Mucosa of descending colon (tissue), 3 donors: ENCODE data around the gene ALKBH7. TPM values are rescaled to one million over a fixed set of nuclear protein-coding genes. Genes with fewer than 3 reads are reported as not detected.

ENCODE experiments used
- ATAC-seq: fragments of 200-7000 bp; cut with Tn5 transposase; one replicate; pipeline ENCODE4 v1.9.1; 2020; ENCODE audit warnings: mild to moderate bottlenecking, moderate library complexity
- DNase-seq, 3 donors: peaks; one replicate each; pipeline ENCODE4 v3.0.0-alpha.2; 2020
- H3K36me3 ChIP-seq: fragments of 200-600 bp; one replicate; pipeline ENCODE4 v1.8.0; 2021; ENCODE audit warnings: low read depth, mild to moderate bottlenecking
- H3K4me1 ChIP-seq: fragments of 200-600 bp; one replicate; pipeline ENCODE4 v1.8.0; 2021; ENCODE audit warnings: low read depth, mild to moderate bottlenecking
- H3K4me3 ChIP-seq: fragments of 200-600 bp; one replicate; pipeline ENCODE4 v1.8.0; 2021; ENCODE audit warnings: mild to moderate bottlenecking
- H3K9me3 ChIP-seq: fragments of 200-600 bp; one replicate; pipeline ENCODE4 v1.8.0; 2021; ENCODE audit warnings: mild to moderate bottlenecking
- CTCF ChIP-seq: fragments of 200-600 bp; IDR thresholded peaks from one replicate; pipeline ENCODE4 v1.8.0; 2022; ENCODE audit warnings: antibody characterized with exemption, mild to moderate bottlenecking
- intact Hi-C, 2 donors: fragments of 100-400 bp; cut with DNase I in 1 of 2; cut with micrococcal nuclease in 1 of 2; formaldehyde crosslinking; loops; one replicate each; pipeline versions ENCODE4 v1.11.0 to v1.11.1; 2022; cut with DNase I, micrococcal nuclease
- total RNA-seq, 3 donors: library from RNA; stranded (reverse); fragmentation: NEBNext Ultra II Directional in 2 of 3; extraction: Animal tissue kit (Norgen Biotek cat#: 25700) in 2 of 3; gene quantifications; one replicate each; pipeline versions ENCODE4 v1.2.1 to v1.2.4, GENCODE V29; 2021 to 2023
- donor health status: DM: no; HTN: no; CAD: no; lungs with moderate emphysema.
- donor health status: DM: no; HTN: no; CAD: no.
- donor health status: DM: no; HTN: yes; CAD: no.

Gene ALKBH7
- total RNA-seq, 3 donors from 2014 or later = 87.5 to 173 (median 110) TPM

- ATAC-seq (no peak), DNase-seq (no peak)
- H3K36me3 ChIP-seq = peaks cover 25% of the 10 kb centered on the region
- H3K4me3 ChIP-seq = no peak overlapping the region
- intact Hi-C loops = no loop called here
- no peaks in the 10 kb centered on the region for H3K9me3 ChIP-seq
- no peaks in the 10 kb centered on the region for H3K4me1 ChIP-seq
- TF ChIP-seq CTCF = no peak
Measured at GRCh38 chr19:6413721-6414643, 41.4 kb downstream of the ALKBH7 start.

- no peak for ATAC-seq
- intact Hi-C loops = no loop called here
- no peaks in the 10 kb centered on the region for H3K4me1 ChIP-seq
- no peak for DNase-seq
- TF ChIP-seq CTCF = no peak
- no peak overlapping the region for H3K4me3 ChIP-seq
- peaks cover 25% of the 10 kb centered on the region for H3K36me3 ChIP-seq
- H3K9me3 ChIP-seq = no peaks in the 10 kb centered on the region
Measured at GRCh38 chr19:6414793-6415590, 42.4 kb downstream of the ALKBH7 start.

- H3K4me1 ChIP-seq = no peaks in the 10 kb centered on the region
- intact Hi-C loops = no loop called here
- H3K36me3 ChIP-seq = peaks cover 30% of the 10 kb centered on the region
- ATAC-seq (no peak), DNase-seq (no peak)
- TF ChIP-seq CTCF = no peak
- H3K9me3 ChIP-seq = no peaks in the 10 kb centered on the region
- H3K4me3 ChIP-seq = no peak overlapping the region
Measured at GRCh38 chr19:6415591-6416190, 43.1 kb downstream of the ALKBH7 start.

- intact Hi-C loops = no loop called here
- DNase-seq (no peak), ATAC-seq (no peak)
- H3K9me3 ChIP-seq = no peaks in the 10 kb centered on the region
- H3K4me3 ChIP-seq = no peak overlapping the region
- peaks cover 30% of the 10 kb centered on the region for H3K36me3 ChIP-seq
- TF ChIP-seq CTCF = no peak
- H3K4me1 ChIP-seq = no peaks in the 10 kb centered on the region
Measured at GRCh38 chr19:6416658-6417405, 44.2 kb downstream of the ALKBH7 start.
